A549 (cell line): Measurements from ENCODE around the gene GPR15.

ENCODE experiments used
- CTCF ChIP-seq: fragments of >200 bp; sonication (Bioruptor Twin); formaldehyde crosslinking; IDR thresholded peaks from 3 replicates; pipeline ENCODE4 v1.5.1; 2016
- EP300 ChIP-seq, 2 experiments: fragments of >200 bp; sonication (Bioruptor Twin); formaldehyde crosslinking; IDR thresholded peaks; 2 replicates in 1 of 2; 3 replicates in 1 of 2; pipeline ENCODE4 v1.6.1; 2016 to 2017
- RCOR1 ChIP-seq: fragments of 150-350 bp; IDR thresholded peaks from 2 replicates; pipeline ENCODE4 v1.6.1; 2014; ENCODE audit warnings: antibody characterized with exemption, low read length, low read depth

GRCh38 chr3:98564282-98565005, 32.7 kb downstream of the GPR15 start:
- no peak for TF ChIP-seq RCOR1
- TF ChIP-seq CTCF = no peak
- no peak for TF ChIP-seq EP300 (IDR thresholded peaks at IDR 0.05)
